ENCODE measurements around the gene ROCK2. TPM values are rescaled to one million over a fixed set of nuclear protein-coding genes. Genes with fewer than 3 reads are reported as not detected.
A peak's percentile ranks its signal among the peaks of the same experiment; 100 is the strongest.

Gene ROCK2
- total and polyA plus RNA-seq, 2 of the 13 experiments (the other 11 are each of a cell fraction or from before 2014, with no cell fraction given): 38.1 to 119 TPM

DNA sequence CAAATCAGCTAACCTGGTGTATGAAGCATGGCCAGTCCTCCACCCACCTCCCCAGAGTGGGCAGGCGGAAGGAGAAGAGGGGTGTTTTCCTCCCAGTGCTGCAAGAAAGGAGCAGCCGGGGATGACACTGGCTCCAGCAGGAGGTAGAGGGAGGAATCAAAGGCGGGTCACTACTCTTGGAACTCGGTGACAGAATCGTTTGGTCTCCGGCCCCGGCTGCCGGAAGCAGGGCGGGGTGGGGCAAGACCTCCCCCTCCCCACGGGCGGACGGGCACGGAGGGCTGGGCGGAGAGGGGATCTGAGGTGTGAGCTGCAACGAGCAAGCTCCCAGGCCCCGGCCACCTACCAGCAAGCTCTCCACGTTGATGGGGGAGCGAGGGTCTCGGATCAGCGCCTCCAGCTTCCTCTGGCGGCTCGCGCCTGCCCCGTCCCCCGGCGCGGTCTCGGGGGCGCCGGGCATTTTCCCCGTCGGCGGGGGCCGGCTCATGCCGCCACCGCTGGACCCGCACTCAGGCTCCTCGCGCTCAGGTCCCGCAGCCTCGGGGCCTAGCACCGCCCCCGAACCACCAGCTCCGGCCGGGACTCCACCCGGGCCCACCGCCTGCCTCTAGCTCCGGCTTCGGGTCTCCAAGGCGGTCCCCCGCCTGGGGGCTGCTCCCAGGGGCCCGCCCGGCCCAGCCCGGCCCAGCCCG is 640 bp downstream of the ROCK2 start (continued):
- TF ChIP-seq, protein P1, sequence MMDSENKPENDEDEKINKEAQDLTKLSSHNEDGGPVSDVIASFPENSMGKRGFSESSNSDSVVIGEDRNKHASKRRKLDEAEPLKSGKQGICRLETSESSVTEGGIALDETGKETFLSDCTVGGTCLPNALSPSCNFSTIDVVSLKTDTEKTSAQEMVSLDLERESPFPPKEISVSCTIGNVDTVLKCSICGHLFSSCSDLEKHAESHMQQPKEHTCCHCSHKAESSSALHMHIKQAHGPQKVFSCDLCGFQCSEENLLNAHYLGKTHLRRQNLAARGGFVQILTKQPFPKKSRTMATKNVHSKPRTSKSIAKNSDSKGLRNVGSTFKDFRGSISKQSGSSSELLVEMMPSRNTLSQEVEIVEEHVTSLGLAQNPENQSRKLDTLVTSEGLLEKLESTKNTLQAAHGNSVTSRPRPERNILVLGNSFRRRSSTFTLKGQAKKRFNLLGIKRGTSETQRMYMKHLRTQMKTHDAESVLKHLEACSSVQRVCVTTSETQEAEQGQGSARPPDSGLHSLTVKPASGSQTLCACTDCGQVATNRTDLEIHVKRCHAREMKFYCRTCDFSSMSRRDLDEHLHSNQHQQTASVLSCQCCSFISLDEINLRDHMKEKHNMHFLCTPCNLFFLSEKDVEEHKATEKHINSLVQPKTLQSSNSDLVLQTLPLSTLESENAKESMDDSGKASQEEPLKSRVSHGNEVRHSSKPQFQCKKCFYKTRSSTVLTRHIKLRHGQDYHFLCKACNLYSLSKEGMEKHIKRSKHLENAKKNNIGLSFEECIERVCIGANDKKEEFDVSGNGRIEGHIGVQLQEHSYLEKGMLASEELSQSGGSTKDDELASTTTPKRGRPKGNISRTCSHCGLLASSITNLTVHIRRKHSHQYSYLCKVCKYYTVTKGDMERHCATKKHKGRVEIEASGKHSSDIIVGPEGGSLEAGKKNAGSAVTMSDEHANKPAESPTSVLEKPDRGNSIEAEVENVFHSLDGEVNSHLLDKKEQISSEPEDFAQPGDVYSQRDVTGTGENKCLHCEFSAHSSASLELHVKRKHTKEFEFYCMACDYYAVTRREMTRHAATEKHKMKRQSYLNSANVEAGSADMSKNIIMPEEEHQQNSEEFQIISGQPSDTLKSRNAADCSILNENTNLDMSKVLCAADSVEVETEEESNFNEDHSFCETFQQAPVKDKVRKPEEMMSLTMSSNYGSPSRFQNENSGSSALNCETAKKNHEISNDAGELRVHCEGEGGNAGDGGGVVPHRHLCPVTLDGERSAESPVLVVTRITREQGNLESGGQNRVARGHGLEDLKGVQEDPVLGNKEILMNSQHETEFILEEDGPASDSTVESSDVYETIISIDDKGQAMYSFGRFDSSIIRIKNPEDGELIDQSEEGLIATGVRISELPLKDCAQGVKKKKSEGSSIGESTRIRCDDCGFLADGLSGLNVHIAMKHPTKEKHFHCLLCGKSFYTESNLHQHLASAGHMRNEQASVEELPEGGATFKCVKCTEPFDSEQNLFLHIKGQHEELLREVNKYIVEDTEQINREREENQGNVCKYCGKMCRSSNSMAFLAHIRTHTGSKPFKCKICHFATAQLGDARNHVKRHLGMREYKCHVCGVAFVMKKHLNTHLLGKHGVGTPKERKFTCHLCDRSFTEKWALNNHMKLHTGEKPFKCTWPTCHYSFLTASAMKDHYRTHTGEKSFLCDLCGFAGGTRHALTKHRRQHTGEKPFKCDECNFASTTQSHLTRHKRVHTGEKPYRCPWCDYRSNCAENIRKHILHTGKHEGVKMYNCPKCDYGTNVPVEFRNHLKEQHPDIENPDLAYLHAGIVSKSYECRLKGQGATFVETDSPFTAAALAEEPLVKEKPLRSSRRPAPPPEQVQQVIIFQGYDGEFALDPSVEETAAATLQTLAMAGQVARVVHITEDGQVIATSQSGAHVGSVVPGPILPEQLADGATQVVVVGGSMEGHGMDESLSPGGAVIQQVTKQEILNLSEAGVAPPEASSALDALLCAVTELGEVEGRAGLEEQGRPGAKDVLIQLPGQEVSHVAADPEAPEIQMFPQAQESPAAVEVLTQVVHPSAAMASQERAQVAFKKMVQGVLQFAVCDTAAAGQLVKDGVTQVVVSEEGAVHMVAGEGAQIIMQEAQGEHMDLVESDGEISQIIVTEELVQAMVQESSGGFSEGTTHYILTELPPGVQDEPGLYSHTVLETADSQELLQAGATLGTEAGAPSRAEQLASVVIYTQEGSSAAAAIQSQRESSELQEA (CRISPR knock-in tag; IDR thresholded peaks at IDR 0.05; ENCODE audit: not compliant biosample characterization): peak; percentile 83
- TF ChIP-seq NFATC3 (CRISPR knock-in tag; IDR thresholded peaks at IDR 0.05) (no peak), ZNF543 (CRISPR knock-in tag; IDR thresholded peaks at IDR 0.05) (0 out of 2 replicates have a peak, but pooled peaks have one; percentile 85), ZNF746 (CRISPR knock-in tag; IDR thresholded peaks at IDR 0.05) (peak; percentile 93), ZNF614 (CRISPR knock-in tag; IDR thresholded peaks at IDR 0.05; ENCODE audit: borderline replicate concordance) (peak; percentile 54; the same call in 1 of the 2 replicates), ZNF230 (CRISPR knock-in tag; IDR thresholded peaks at IDR 0.05) (peak; percentile 81; the same call in 1 of the 2 replicates), ZNF781 (CRISPR knock-in tag; IDR thresholded peaks at IDR 0.05; ENCODE audit: borderline replicate concordance, not compliant biosample characterization) (no peak), TBL1XR1 (IDR thresholded peaks at IDR 0.05; ENCODE audit: borderline replicate concordance, low read length, partially characterized antibody) (peak; percentile 44), ZNF766 (CRISPR knock-in tag; IDR thresholded peaks at IDR 0.05; ENCODE audit: borderline replicate concordance) (no peak), TRIM24 (CRISPR knock-in tag; IDR thresholded peaks at IDR 0.05) (no peak), BHLHE40 (IDR thresholded peaks at IDR 0.05; ENCODE audit: low read length) (0 out of 2 replicates have a peak, but pooled peaks have one; percentile 35), ZNF17 (CRISPR knock-in tag; IDR thresholded peaks at IDR 0.05) (no peak), HDAC6 (IDR thresholded peaks at IDR 0.05; ENCODE audit: low read depth, low read length) (no peak), ZNF383 (CRISPR knock-in tag; IDR thresholded peaks at IDR 0.05; ENCODE audit: borderline replicate concordance) (0 out of 2 replicates have a peak, but pooled peaks have one; percentile 35), SP4 (CRISPR knock-in tag; IDR thresholded peaks at IDR 0.05) (peak; percentile 44; the same call in 1 of the 2 replicates), ZNF607 (CRISPR knock-in tag; IDR thresholded peaks at IDR 0.05; ENCODE audit: borderline replicate concordance) (peak; percentile 65; the same call in 1 of the 2 replicates), SRSF4 (IDR thresholded peaks at IDR 0.05; ENCODE audit: low read depth, low read length, poor library complexity, severe bottlenecking) (peak; percentile 98), PHF21A (CRISPR knock-in tag; IDR thresholded peaks at IDR 0.05) (peak; percentile 69)
- TF ChIP-seq, protein P2, sequence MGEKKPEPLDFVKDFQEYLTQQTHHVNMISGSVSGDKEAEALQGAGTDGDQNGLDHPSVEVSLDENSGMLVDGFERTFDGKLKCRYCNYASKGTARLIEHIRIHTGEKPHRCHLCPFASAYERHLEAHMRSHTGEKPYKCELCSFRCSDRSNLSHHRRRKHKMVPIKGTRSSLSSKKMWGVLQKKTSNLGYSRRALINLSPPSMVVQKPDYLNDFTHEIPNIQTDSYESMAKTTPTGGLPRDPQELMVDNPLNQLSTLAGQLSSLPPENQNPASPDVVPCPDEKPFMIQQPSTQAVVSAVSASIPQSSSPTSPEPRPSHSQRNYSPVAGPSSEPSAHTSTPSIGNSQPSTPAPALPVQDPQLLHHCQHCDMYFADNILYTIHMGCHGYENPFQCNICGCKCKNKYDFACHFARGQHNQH (CRISPR knock-in tag; IDR thresholded peaks at IDR 0.05): peak; percentile 87
- TF ChIP-seq, protein P3, sequence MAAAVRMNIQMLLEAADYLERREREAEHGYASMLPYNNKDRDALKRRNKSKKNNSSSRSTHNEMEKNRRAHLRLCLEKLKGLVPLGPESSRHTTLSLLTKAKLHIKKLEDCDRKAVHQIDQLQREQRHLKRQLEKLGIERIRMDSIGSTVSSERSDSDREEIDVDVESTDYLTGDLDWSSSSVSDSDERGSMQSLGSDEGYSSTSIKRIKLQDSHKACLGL (CRISPR knock-in tag; IDR thresholded peaks at IDR 0.05): peak; percentile 75

Data from HepG2 (cell line).